Neural crest cell (in vitro differentiated cells): ENCODE data around the gene GALNT9. TPM values are rescaled to one million over a fixed set of nuclear protein-coding genes. Genes with fewer than 3 reads are reported as not detected.

Source experiments
- DNase-seq: peaks from one replicate; pipeline ENCODE4 v3.0.0; 2021; ENCODE audit warnings: low read depth, mixed read lengths, low spot score
- H3K27ac Mint-ChIP-seq: one replicate; pipeline ENCODE4 v1.8.0; 2021; ENCODE audit warnings: mild to moderate bottlenecking, mixed read lengths; ENCODE audit not compliant: unreplicated experiment
- H3K27me3 Mint-ChIP-seq: 2 replicates; pipeline ENCODE4 v1.8.0; 2021; ENCODE audit warnings: low read depth, mild to moderate bottlenecking, mixed read lengths
- H3K36me3 Mint-ChIP-seq: 2 replicates; pipeline ENCODE4 v1.8.0; 2021; ENCODE audit warnings: low read depth, mild to moderate bottlenecking, mixed read lengths
- H3K4me1 Mint-ChIP-seq: 2 replicates; pipeline ENCODE4 v1.8.0; 2021; ENCODE audit warnings: mixed read lengths
- H3K4me3 Mint-ChIP-seq: one replicate; pipeline ENCODE4 v1.8.0; 2021; ENCODE audit warnings: mild to moderate bottlenecking, mixed read lengths
- H3K9me3 Mint-ChIP-seq: 2 replicates; pipeline ENCODE4 v1.8.0; 2021; ENCODE audit warnings: mixed read lengths
- CTCF ChIP-seq: fragments of 200-600 bp; sonication (generic); conservative IDR thresholded peaks from 2 replicates; pipeline ENCODE4 v1.5.0; 2021; ENCODE audit warnings: antibody characterized with exemption, mild to moderate bottlenecking
- total RNA-seq: library from RNA; stranded (reverse); gene quantifications from 2 replicates; pipeline ENCODE4 v1.2.1, GENCODE V29; 2021

Gene GALNT9
- total RNA-seq, 1 donor from 2014 or later: 1.3 TPM

GRCh38 chr12:132187646-132188450 is 141.5 kb downstream of the GALNT9 start:
- H3K4me1 Mint-ChIP-seq: peaks cover 4% of the 10 kb centered on the region
- peak overlapping the region; percentile 31 for H3K4me3 Mint-ChIP-seq
- no peak for DNase-seq
- no peak for TF ChIP-seq CTCF
- H3K36me3 Mint-ChIP-seq: no peaks in the 10 kb centered on the region
- H3K27me3 Mint-ChIP-seq: peaks cover 78% of the 10 kb centered on the region
- H3K27ac Mint-ChIP-seq: no peak overlapping the region
- no peaks in the 10 kb centered on the region for H3K9me3 Mint-ChIP-seq

- Mint-ChIP-seq H3K4me3 (no peak overlapping the region), H3K27ac (no peak overlapping the region), H3K4me1 (peaks cover 4% of the 10 kb centered on the region), H3K9me3 (no peaks in the 10 kb centered on the region), H3K27me3 (peaks cover 82% of the 10 kb centered on the region), H3K36me3 (no peaks in the 10 kb centered on the region)
- DNase-seq: no peak
- no peak for TF ChIP-seq CTCF
Measured at GRCh38 chr12:132186857-132187620, 142.3 kb downstream of the GALNT9 start.

- Mint-ChIP-seq H3K4me3 (no peak overlapping the region), H3K4me1 (peaks cover 4% of the 10 kb centered on the region), H3K9me3 (no peaks in the 10 kb centered on the region), H3K27ac (no peak overlapping the region), H3K36me3 (no peaks in the 10 kb centered on the region), H3K27me3 (peaks cover 85% of the 10 kb centered on the region)
- no peak for TF ChIP-seq CTCF
- DNase-seq: no peak
Measured at GRCh38 chr12:132186208-132186856, 143.1 kb downstream of the GALNT9 start.

- H3K9me3 Mint-ChIP-seq: no peaks in the 10 kb centered on the region
- peaks cover 4% of the 10 kb centered on the region for H3K4me1 Mint-ChIP-seq
- no peak overlapping the region for H3K4me3 Mint-ChIP-seq
- DNase-seq: no peak
- no peak for TF ChIP-seq CTCF
- peaks cover 84% of the 10 kb centered on the region for H3K27me3 Mint-ChIP-seq
- H3K27ac Mint-ChIP-seq: no peak overlapping the region
- H3K36me3 Mint-ChIP-seq: no peaks in the 10 kb centered on the region
Measured at GRCh38 chr12:132185705-132186104, 143.7 kb downstream of the GALNT9 start.

- no peak for DNase-seq
- Mint-ChIP-seq H3K4me3 (no peak overlapping the region), H3K27ac (no peak overlapping the region), H3K9me3 (no peaks in the 10 kb centered on the region), H3K36me3 (no peaks in the 10 kb centered on the region), H3K27me3 (peaks cover 85% of the 10 kb centered on the region), H3K4me1 (peaks cover 8% of the 10 kb centered on the region)
- no peak for TF ChIP-seq CTCF
Measured at GRCh38 chr12:132182711-132183365, 146.6 kb downstream of the GALNT9 start.
